SK-MEL-5 (cell line): ENCODE results near the gene PCYT2. TPM values are rescaled to one million over a fixed set of nuclear protein-coding genes. Genes with fewer than 3 reads are reported as not detected.

ENCODE experiments used
- DNase-seq: peaks from one replicate; pipeline ENCODE4 v3.0.0-alpha.2; 2016; ENCODE audit warnings: low read depth, low spot score
- in situ Hi-C: cut with HindIII; loops from 2 replicates; pipeline ENCODE4 v1.10.0; 2016; ENCODE audit warnings: low sequenced_read_pairs, high pct_unique_total_duplicates, low pct_unique_long_range_greater_than_20kb
- total RNA-seq: library from RNA; depleted of rRNA; stranded (reverse); fragments of >200 nt; shearing (Covaris generic); gene quantifications from 2 replicates; pipeline ENCODE4 v1.2.3, GENCODE V29; 2014

Gene PCYT2
- total RNA-seq, 1 experiment from 2014 or later, result 86.6 TPM

DNA sequence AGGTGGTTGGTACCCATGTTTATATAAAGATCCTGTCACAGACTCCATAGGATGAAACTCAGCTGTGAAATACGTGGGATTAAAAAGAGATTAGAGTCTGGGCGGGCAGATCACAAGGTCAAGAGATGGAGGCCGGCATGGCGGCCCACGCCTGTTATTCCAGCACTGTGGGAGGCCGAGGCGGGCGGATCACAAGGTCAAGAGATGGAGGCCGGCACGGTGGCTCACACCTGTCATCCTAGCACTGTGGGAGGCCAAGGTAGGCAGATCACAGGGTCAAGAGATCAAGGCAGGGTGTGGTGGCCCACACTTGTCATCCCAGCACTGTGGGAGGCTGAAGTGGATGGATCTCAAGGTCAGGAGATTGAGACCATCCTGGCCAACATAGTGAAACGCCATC, 15.8 kb downstream of the PCYT2 start:
- in situ Hi-C loops, result no loop called here
- no peak for DNase-seq

DNA sequence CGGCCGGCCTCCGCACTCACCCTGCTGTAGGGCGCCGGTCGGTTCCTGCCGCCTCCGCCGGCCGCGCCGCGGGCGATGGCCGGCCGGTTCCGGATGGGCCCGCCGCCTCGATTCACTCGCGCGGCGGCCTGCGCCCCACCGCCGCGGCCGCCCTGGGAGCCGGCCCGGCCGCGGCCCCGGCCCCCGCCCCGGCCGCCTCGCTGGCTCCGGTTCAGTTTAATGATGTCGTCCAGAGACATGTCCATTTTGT, 20.0 kb downstream of the PCYT2 start:
- DNase-seq, result no peak
- in situ Hi-C loops, result no loop called here

DNA sequence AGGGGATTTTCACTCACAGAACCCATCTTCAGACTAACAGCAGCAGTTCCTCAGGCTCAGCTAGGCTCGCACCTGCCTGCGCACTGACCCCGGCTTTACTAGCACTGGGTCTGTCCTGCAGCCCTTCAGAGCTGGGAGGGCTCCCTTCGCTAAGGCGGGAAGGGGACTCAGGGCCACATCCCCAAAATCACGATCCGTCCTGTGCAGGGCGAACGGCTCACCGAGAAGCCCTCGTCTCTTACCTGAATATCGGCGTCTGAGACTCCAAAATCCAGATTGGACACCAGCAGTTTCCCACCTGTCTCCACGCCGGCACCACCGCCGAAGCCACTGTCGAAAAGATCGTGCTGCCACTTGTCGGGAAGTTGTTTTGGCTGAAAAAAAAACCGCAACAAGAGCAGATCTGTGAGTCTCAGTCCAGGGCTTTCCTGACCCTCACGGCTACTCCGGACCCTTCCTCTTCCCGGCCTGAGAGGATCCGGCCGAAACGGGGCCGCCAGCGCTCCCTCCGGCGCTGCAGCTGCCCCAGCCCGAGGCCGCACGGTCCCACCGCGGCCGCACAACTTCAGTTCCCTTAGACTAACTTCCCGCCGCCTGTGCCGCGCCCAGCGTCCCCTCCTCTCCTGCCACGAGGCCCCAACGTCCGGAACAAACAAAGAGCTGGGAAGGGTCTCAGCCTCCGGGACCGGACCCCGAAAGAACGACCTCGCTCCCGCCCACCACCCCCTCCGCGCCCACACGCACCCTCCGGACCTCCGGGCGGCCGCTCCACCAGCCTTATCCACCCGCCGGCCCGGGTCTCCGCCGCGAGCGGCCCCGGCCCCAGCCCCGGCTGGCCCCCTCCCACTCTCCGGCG, 20.5 kb downstream of the PCYT2 start:
- DNase-seq, result no peak
- in situ Hi-C loops, result no loop called here

DNA sequence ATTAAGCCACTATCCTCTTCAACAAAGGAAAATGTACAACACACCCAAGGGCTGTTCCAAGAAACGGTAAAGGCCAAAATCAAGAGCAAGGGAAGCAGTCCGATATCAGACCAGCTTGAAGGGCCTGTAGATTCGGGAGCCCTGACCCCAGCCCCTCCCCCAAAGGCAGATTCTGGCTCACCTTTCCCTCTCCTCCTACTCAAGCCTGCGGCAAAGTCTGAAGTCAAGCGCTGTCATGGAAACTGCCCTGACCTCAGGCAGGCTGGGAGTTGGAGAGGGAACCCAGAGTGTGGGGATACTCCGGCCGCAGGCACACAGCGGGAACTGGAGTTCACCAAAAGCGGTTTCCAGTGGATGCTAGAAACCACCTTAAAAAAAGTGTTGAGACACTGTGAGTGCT, 21.6 kb downstream of the PCYT2 start:
- DNase-seq, result no peak
- in situ Hi-C loops, result no loop called here

DNA sequence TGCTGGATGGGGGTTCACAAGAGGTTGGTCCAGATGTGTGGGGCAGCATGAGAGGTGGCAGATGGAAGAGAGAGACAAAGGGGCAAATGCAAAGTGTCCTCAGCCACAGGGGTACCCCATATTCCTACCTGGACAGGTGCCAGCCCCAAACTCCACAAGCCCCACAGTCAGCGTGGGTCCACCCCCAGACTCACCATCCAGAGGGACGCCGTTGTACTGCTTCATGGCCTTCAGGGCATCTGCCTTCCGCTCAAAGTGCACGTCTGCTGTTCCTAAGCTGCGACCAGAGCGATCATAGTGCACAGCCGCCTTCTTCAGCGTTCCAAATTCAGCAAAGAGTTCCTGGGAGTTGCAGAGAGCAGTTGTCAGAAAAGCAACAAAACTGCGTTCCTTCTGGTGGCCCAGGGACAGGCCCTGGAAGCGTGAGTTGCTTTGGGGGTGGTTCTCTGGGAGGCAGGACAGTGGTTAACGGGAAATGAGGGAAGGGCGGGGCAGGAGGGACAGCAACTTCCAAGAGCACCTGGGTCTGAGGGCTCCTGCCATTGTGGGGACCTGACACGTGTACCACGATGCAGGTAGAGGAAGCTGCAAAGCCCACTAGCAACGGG, 22.1 kb downstream of the PCYT2 start:
- no peak for DNase-seq
- in situ Hi-C loops, result no loop called here

DNA sequence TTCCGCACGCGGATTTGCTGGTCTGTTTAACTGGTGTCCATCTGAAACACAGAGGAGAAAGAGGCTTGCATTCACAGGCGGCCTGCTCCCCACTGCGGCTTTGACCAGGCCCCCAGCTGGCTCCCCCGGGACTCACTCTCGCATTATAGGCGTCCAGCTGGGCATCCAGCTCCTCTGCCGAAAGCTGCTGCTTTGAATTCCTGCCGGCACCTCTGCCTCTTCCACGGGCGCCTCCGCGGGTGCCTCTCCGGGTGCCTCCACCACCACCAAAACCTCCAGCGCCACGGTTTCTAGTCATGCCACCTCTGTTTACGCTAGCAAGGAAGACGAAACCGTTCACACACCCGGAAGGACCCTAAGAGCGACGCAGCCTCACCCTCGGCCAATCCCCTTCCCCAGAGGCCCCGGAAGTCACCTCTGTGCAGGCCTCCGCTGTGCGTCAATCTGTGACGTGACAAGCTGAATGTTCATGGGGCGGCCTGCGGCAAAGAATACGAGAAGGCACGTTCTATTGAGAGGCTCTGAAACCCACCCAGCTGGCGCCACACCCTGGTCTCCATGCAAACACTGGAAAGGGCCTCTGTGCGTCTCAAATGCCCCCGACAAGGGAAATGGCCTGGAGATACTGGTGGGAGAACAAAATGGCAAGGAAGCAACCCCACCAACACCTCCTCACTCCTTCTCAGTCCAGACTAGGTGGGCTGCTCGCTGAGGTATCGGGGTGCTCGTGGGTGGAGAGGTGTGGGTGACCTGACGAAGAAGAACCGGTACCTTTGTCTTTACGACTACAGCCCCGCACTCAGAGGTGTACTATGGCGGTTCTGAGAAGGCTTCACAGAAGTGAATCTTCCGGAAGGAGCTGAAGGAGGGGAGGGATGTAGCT, 22.9 kb downstream of the PCYT2 start:
- no peak for DNase-seq

DNA sequence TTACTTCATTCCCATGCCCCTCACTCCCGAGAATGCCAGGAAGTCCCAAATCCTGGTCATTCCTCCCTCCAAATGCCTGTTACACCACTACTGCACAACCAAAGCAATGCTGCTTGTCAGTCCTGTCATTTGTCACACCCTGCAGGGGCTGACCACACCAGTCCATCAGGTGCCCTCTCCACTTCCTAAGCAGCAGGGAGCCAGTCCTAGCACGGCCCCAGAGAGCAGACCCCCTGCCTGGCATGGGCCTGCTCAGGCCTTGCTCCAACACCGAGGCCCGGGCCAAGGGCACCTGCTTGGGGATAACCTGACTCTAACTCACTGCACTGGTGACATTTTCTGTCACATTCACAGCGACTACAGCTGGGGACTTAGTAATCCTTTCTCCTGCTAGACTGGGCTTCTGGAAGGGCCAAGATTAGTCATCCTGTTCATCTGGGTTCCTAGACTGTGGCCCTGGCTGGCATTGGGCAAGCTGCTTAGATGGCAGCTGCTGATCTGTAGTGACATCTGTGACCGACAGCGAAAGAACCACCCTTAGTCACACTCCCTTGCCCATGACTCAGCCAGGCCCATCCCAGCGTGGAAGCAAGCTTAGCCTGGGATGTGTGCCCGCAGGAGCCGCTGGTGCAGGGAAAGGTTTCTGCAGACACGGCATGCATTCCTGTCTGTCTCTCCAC, 25.2 kb downstream of the PCYT2 start:
- in situ Hi-C loops, result no loop called here
- no peak for DNase-seq

More for the DNA sequence above, 22.9 kb downstream of the PCYT2 start:
- in situ Hi-C loops, result no loop called here

DNA sequence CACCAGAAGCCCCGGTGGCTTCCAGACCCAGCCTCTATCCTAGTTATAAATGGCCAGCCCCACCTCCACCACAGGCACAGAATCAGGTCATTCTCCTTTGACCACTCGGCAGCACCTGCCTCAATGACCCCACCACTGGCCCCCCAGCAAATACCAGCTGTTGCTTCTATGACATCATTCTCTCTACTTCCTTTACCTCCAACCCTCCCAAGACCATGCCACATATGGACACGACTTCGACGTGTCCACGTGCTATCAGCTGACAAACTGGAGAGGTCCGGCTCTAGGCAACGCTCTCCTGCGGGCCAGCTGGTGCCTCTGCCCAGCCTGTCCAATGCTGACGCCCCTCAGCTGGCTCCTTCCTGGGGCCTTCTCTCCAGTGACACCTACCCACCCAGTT, 25.7 kb downstream of the PCYT2 start:
- in situ Hi-C loops, result no loop called here
- no peak for DNase-seq

DNA sequence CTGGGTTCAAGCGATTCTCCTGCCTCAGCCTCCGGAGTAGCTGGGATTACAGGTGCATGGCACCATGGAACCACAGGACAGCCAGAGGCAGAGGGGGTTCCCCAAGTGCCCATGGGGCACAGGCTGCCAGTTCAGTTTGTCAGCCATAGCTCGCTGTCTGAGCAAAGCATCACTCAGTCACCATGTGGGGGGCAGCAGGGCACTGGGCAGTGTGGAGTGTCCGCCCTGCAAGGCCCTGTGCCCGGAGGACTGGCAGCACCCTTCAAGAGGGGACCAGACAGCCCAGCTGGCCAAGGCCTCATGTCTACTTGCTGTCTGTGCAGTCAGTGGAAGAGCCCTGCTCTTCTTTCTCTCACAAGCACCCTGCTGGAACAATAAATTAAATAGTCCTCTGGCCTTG, 26.2 kb downstream of the PCYT2 start:
- DNase-seq, result no peak
- in situ Hi-C loops, result no loop called here

DNA sequence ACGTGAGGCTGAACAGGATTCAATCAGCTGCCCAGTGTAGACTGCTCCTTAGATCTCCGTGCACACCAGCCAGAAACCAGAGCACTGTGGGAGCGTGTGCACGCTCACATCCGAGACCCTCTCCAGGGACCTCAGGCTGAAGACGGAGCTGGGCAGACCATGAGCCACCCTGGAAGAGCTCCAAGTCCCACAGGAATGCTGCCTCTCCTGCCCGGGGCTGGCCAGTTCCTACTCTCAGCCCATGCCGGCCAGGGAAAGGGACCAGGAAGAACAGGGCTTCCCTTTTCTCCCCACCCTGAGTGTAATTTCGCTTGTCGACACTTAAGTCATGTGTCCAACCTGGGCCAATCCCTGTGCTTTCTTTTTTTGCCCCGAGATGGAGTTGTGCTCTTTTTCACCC, 26.7 kb downstream of the PCYT2 start:
- in situ Hi-C loops, result no loop called here

DNA sequence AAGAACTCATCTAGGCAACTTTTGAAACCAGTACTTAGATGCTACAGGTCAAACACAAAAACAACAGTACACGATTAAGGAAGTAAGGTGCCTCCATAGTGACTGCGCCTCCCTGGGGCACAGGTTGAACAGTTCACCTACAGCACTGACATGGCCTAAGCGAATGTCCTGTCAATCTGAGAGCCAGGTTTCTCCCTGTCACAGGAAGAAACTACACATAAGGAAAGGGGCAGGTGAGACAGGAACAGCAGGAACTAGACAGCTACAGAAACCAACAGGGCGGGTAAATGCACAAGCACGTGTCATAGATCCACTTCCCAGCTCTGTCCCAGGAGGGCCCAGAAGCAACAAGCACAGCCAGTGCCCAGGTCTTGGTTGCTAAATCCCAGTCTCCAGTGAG, 32.1 kb downstream of the PCYT2 start:
- no peak for DNase-seq
- in situ Hi-C loops, result no loop called here

More for the DNA sequence above, 26.7 kb downstream of the PCYT2 start:
- peak; percentile 37 for DNase-seq

DNA sequence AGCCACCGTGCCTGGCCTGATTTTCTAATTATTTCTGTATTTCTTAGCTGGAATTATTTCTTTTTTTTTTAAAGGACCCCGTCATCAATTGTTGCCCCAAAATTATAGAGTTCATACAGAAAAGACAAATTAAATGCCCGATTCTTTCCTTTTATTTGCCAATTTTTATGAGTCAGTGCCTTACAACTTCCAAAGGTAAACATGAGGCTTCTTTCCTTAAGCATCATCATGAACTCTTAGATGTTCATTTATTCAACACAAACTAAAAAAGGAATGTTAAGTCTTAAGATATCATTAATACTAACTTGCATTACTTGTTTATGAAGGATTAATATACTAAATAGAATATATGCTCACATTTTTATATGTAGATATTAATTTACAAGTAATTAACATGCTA, 32.9 kb downstream of the PCYT2 start:
- in situ Hi-C loops, result no loop called here

DNA sequence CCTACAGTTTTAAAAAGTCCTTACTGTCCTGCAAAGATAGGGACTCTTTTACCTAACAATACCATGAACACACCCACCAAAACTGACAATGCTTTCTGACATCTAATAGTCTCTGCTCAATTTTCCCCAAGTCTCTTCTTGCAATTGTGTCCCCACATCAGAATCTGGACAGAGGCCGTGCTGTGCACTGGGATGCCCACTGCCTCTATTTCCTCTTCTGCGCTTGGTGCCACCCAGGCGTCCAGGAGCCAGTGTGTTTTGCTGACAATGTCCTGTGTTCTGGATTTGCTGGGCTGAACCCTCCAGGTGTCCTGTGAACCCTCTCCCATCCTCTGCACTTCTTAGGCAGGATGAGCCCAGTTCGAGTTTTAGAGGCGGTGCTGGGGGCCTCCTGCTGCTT, 33.6 kb downstream of the PCYT2 start:
- in situ Hi-C loops, result no loop called here

More for the DNA sequence above, 32.9 kb downstream of the PCYT2 start:
- no peak for DNase-seq

DNA sequence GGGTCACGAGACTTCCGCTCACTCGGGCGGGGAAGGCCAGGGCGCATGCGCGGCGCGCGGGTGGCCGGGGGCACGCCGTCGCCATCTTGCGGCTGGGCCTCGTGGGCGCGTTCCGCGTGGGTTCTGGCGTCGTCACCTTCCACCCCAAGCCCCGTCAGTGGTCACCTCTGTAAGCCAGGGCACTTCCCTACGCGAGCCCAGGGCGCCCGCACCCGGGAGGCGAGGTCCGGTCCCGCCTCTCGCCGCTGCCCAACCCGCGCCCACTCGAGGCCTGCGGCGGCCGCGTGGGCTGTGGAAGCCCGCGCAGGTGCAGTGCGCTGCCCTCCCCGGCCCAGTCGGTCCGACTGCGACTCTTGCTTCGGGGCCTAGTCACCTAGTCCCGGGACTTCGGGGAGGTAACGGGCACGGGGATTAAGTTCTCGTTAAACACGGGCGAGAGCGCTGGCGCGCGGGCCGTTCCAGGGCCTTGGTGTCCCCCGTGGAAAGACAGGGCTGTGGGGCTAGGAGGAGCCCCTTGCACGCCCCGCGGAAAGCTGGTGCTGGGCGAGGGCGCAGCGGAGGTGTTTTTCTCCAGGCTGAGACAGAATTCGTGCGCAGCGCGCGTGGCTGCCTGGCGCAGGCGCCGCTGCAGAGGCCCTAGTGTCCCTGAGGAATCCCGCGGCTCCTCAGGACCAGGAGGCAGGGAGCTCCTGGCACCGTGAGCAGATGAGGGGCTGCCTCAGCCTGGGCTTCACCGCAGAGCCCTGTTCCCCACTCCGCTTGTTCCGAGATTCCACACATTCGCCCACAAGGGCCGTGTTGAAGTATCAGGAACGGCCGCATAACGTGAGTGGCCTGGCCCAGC, 39.6 kb downstream of the PCYT2 start:
- peak; percentile 95 for DNase-seq
- in situ Hi-C loops, result no loop called here

More for the DNA sequence above, 33.6 kb downstream of the PCYT2 start:
- DNase-seq, result no peak

DNA sequence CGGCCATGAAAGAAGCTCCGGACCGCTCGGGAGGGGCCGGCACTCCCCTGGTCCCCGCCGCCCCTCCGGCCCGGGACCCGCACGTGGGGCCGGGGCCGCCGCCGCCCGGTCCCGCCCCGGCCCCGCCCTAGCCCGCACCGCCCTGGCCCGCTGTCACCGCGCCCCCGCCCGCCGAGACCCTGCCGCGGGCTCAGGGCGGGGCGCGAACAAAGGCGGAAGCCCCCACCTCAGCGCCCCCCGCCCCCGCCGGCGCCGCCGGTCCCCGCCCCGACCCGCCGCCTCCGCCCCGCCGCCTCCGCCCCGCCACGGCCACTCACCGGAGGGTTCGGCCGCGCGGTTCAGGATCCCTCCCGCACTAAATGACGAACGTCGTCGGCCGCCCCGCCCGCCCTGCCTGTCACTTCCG, 40.2 kb downstream of the PCYT2 start, which contains the start of gene ARHGDIA:
Gene ARHGDIA, minus strand, starts transcription at position 357 of the 406 bp plus-strand sequence. CDS start 1,407 bp downstream, outside the sequence.
- DNase-seq, result no peak
- in situ Hi-C loops, result no loop called here

DNA sequence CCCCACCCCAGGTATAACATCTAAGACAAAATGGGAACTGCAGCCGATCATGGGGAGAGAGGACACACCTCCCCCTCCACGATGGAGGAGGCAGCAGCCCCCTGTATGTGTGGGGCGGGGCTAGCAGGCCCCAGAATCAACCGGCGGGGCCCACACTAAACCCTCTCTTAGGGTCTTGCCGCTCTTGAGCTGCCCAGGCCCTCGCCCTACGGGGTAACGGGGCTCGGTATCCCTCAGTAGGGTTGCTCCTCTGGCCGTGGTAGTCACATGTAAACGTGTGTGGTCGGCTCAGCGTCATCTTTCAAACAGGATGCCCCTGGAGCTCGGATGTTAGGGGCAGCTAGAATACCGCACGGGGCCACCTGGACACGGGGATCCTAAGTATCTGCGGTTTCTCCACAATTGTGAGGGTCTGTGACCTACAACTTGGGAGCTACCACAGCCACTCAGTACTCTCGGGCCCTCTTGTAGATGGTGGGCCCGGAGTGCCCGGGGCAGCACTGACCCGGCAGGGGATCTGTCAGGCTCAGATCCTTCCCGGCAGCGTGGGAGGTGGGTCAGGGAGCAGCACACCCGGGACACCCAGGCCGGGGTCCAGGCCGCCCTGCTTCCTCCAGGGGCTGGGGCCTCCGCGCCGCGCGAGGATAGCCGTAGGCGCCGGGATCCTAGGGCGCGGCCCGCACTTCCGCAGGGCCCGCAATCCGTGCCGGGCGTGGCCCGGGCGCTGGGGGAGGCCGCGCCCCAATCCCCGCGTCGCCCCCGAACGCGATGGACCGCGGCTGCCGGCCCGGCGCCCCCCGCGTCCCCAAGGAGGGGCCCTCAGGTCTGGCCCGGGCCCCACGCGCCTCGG, 40.8 kb downstream of the PCYT2 start:
- DNase-seq, result peak; percentile 59

More for the DNA sequence above, 40.8 kb downstream of the PCYT2 start:
- in situ Hi-C loops, result no loop called here
